ENCODE measurements around the gene OR5L2. TPM values are rescaled to one million over a fixed set of nuclear protein-coding genes. Genes with fewer than 3 reads are reported as not detected.

OR5L2 gene
- total RNA-seq (2021; ENCODE audit: unreplicated experiment) (not detected), Bru-seq, nascent RNA (not detected), BruChase-seq, experiment 1, labeled RNA remaining after a 6-hour chase (not detected), BruChase-seq, experiment 2, labeled RNA remaining after a 2-hour chase (not detected)
- polyA plus RNA-seq (2012), result not detected in 2 replicates
- long read RNA-seq, result 0 reads

DNA sequence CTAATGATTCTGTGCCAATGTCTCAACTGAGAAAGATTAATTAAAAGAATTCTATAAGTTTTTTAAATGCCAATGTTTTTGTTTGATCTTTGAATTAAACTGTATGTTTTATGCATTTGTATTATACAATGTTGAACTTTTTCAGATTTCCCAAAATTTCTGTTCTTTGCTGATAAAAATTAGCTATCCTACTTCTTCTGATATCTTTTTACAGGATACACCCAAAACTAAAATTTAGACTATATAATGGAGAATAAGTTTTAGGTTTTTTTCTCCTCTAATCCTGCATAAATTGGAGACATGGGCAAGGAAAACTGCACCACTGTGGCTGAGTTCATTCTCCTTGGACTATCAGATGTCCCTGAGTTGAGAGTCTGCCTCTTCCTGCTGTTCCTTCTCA, at the start of gene OR5L2:
Gene OR5L2 (plus strand): TSS at position 301 of the 400 bp plus-strand sequence. CDS start 0 bp downstream, at position 301.
- CTCF ChIA-PET, result no interaction called here
- no peaks in the 10 kb centered on the region for H3K4me1 ChIP-seq (ENCODE audit: control insufficient read depth in 1 of 2, insufficient read depth in 2 of 2, low read length in 2 of 2)
- no peak within 1 kb of the TSS for H3K4me2 ChIP-seq (ENCODE audit: low read length)
- TF ChIP-seq SP1 (IDR thresholded peaks at IDR 0.05; ENCODE audit: low read depth) (no peak), FOSL1 (IDR thresholded peaks at IDR 0.05; ENCODE audit: low read depth) (no peak), EZH2phosphoT487 (IDR thresholded peaks at IDR 0.05; ENCODE audit: borderline replicate concordance) (no peak), EZH2 (IDR thresholded peaks at IDR 0.05) (no peak), SIN3A (IDR thresholded peaks at IDR 0.05; ENCODE audit: low read depth) (no peak), SRF (IDR thresholded peaks at IDR 0.05; ENCODE audit: low read depth) (no peak), YY1 (IDR thresholded peaks at IDR 0.05; ENCODE audit: extremely low read depth, insufficient replicate concordance, low read depth, low read length) (no peak), CEBPB (IDR thresholded peaks at IDR 0.05; ENCODE audit: low read depth) (no peak), ZFX (IDR thresholded peaks at IDR 0.05) (no peak), ZNF274 (IDR thresholded peaks at IDR 0.05; ENCODE audit: low read depth, low read length) (no peak), RAD21 (IDR thresholded peaks at IDR 0.05; ENCODE audit: low read depth) (no peak)
- TF ChIP-seq, protein P1, sequence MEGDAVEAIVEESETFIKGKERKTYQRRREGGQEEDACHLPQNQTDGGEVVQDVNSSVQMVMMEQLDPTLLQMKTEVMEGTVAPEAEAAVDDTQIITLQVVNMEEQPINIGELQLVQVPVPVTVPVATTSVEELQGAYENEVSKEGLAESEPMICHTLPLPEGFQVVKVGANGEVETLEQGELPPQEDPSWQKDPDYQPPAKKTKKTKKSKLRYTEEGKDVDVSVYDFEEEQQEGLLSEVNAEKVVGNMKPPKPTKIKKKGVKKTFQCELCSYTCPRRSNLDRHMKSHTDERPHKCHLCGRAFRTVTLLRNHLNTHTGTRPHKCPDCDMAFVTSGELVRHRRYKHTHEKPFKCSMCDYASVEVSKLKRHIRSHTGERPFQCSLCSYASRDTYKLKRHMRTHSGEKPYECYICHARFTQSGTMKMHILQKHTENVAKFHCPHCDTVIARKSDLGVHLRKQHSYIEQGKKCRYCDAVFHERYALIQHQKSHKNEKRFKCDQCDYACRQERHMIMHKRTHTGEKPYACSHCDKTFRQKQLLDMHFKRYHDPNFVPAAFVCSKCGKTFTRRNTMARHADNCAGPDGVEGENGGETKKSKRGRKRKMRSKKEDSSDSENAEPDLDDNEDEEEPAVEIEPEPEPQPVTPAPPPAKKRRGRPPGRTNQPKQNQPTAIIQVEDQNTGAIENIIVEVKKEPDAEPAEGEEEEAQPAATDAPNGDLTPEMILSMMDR (IDR thresholded peaks at IDR 0.05 in 2 of 3, conservative IDR thresholded peaks at IDR 0.05 in 1 of 3; ENCODE audit: borderline replicate concordance in 1 of 3, insufficient read depth in 1 of 3, low read depth in 2 of 3, low read length in 2 of 3), result no peak
- H3K4me3 ChIP-seq (replicated peaks in 1 of 2; ENCODE audit: low read depth in 1 of 2, low read length in 2 of 2), result no peak within 1 kb of the TSS
- no peak for DNase-seq (ENCODE audit: low read depth, low spot score)
- no peak within 1 kb of the TSS for H3K9ac ChIP-seq (ENCODE audit: low read length)
- no peaks in the 10 kb centered on the region for H4K20me1 ChIP-seq (ENCODE audit: insufficient read depth)
- no peak within 1 kb of the TSS for H2AFZ ChIP-seq (ENCODE audit: low read depth, low read length, poor library complexity, severe bottlenecking)
- H3K27me3 ChIP-seq (ENCODE audit: insufficient read depth, low read length), result no peaks in the 10 kb centered on the region
- H3K27ac ChIP-seq (ENCODE audit: low read depth, low read length), result no peak within 1 kb of the TSS
- intact Hi-C loops (cut with micrococcal nuclease), result no loop called here
- no peaks in the 10 kb centered on the region for H3K79me2 ChIP-seq (ENCODE audit: insufficient read depth, low read length)
- H3K9me2 ChIP-seq (ENCODE audit: insufficient read depth), result no peaks in the 10 kb centered on the region
- no peak for ATAC-seq
- RAD21 ChIA-PET (ENCODE audit: low non-redundant PET in 1 of 2, low total read pairs in 2 of 2, uncharacterized antibody in 2 of 2, unreplicated experiment in 2 of 2), result no interaction called here
- POLR2A ChIA-PET, result no interaction called here
- H3K9me3 ChIP-seq (ENCODE audit: control insufficient read depth in 1 of 2, insufficient read depth in 1 of 2, low read depth in 1 of 2, low read length in 2 of 2), result peaks cover 11 to 13% of the 10 kb centered on the region in 2 experiments; a peak in 2 of 4 replicates
- no peaks in the 10 kb centered on the region for H3K36me3 ChIP-seq (ENCODE audit: control insufficient read depth in 1 of 2, insufficient read depth in 2 of 2, low read length in 2 of 2)
- BruUV-seq (replicated peaks), result no TSS peak
